Nephron (organoid): ENCODE results near the gene MAPK1IP1L.

ENCODE experiments used
- H3K27ac Mint-ChIP-seq, 3 experiments: 2 replicates each; pipeline ENCODE4 v1.8.0; 2020; ENCODE audit warnings: mixed read lengths in 3 of 3, mild to moderate bottlenecking in 2 of 3, moderate library complexity in 1 of 3
- H3K27me3 Mint-ChIP-seq: 2 replicates; pipeline ENCODE4 v1.8.0; 2021; ENCODE audit warnings: low read depth, mild to moderate bottlenecking, moderate library complexity, mixed read lengths
- H3K36me3 Mint-ChIP-seq: 2 replicates; pipeline ENCODE4 v1.8.0; 2020; ENCODE audit warnings: low read depth, mixed read lengths
- H3K4me1 Mint-ChIP-seq: 2 replicates; pipeline ENCODE4 v1.8.0; 2020; ENCODE audit warnings: mixed read lengths
- H3K4me3 Mint-ChIP-seq, 3 experiments: 2 replicates each; pipeline ENCODE4 v1.8.0; 2020; ENCODE audit warnings: mild to moderate bottlenecking in 3 of 3, mixed read lengths in 3 of 3, moderate library complexity in 2 of 3
- H3K9me3 Mint-ChIP-seq: 2 replicates; pipeline ENCODE4 v1.8.0; 2020; ENCODE audit warnings: mixed read lengths
- TF ChIP-seq, protein P1 (sequence below), 3 experiments: fragments of 200-600 bp; sonication (generic); IDR thresholded peaks; one replicate each; pipeline ENCODE4 v1.5.0; 2021; ENCODE audit warnings: antibody characterized with exemption in 3 of 3; ENCODE audit not compliant: unreplicated experiment in 3 of 3

MAPK1IP1L gene

GRCh38 chr14:55111122-55111708, 59.8 kb downstream of the MAPK1IP1L start:
- H3K4me1 Mint-ChIP-seq: peaks cover 14% of the 10 kb centered on the region
- no peaks in the 10 kb centered on the region for H3K36me3 Mint-ChIP-seq
- no peak overlapping the region for H3K4me3 Mint-ChIP-seq
- H3K27me3 Mint-ChIP-seq: peaks cover 4% of the 10 kb centered on the region
- peaks cover 3% of the 10 kb centered on the region for H3K9me3 Mint-ChIP-seq
- no peak overlapping the region for H3K27ac Mint-ChIP-seq
- TF ChIP-seq, protein P1, sequence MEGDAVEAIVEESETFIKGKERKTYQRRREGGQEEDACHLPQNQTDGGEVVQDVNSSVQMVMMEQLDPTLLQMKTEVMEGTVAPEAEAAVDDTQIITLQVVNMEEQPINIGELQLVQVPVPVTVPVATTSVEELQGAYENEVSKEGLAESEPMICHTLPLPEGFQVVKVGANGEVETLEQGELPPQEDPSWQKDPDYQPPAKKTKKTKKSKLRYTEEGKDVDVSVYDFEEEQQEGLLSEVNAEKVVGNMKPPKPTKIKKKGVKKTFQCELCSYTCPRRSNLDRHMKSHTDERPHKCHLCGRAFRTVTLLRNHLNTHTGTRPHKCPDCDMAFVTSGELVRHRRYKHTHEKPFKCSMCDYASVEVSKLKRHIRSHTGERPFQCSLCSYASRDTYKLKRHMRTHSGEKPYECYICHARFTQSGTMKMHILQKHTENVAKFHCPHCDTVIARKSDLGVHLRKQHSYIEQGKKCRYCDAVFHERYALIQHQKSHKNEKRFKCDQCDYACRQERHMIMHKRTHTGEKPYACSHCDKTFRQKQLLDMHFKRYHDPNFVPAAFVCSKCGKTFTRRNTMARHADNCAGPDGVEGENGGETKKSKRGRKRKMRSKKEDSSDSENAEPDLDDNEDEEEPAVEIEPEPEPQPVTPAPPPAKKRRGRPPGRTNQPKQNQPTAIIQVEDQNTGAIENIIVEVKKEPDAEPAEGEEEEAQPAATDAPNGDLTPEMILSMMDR (IDR thresholded peaks at IDR 0.05; ENCODE audit: unreplicated experiment in 3 of 3): no peak

DNA sequence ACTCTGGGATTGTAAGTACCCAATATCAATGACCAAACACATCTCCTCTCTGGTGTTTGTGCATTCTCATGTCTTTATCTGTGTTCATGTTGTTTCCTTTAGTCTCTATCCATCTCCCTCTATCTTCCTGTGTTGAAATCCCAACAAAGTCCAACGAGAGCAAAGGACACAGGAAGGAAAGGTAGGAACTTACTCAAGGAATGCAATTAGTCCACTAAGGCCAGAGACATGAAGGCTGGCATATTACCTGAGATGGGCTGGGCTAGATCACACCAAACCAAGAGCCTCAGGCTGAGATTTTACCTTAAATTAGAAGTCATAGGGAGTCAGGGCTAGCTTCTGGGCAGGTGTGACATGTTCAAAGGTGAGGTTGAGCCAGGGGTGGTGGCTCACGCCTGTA, 63.3 kb downstream of the MAPK1IP1L start:
- Mint-ChIP-seq H3K27me3 (peaks cover 5% of the 10 kb centered on the region), H3K9me3 (no peaks in the 10 kb centered on the region), H3K27ac (no peak overlapping the region), H3K4me1 (peaks cover 4% of the 10 kb centered on the region), H3K4me3 (no peak overlapping the region), H3K36me3 (no peaks in the 10 kb centered on the region)
- TF ChIP-seq, protein P1 (IDR thresholded peaks at IDR 0.05; ENCODE audit: unreplicated experiment in 3 of 3): no peak

DNA sequence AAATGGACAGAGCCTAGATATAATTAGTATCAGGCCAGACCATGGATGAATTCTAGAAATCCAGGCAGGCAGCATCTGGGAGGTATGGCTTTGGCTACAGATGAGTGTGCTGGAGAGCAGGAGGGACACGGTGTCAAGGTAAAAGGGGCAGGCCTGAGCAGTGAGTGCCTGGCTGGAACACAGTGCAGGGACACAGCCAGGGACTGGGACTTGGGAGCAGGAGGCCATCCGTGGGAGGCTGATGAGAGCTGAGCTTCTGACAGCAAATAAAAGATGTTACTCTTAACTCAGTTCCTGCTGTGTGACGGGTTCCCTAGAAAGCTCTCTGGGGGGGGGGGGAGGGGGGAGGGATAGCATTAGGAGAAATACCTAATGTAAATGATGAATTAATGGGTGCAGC, 64.0 kb downstream of the MAPK1IP1L start:
- Mint-ChIP-seq H3K27me3 (peaks cover 11% of the 10 kb centered on the region), H3K4me3 (no peak overlapping the region), H3K4me1 (peaks cover 4% of the 10 kb centered on the region), H3K27ac (no peak overlapping the region), H3K9me3 (no peaks in the 10 kb centered on the region), H3K36me3 (no peaks in the 10 kb centered on the region)
- TF ChIP-seq, protein P1 (IDR thresholded peaks at IDR 0.05; ENCODE audit: unreplicated experiment in 3 of 3): no peak

- H3K27ac Mint-ChIP-seq: no peak overlapping the region
- peaks cover 11% of the 10 kb centered on the region for H3K27me3 Mint-ChIP-seq
- no peaks in the 10 kb centered on the region for H3K9me3 Mint-ChIP-seq
- TF ChIP-seq, protein P1 (IDR thresholded peaks at IDR 0.05; ENCODE audit: unreplicated experiment in 3 of 3): no peak
- H3K4me3 Mint-ChIP-seq: no peak overlapping the region
- H3K4me1 Mint-ChIP-seq: peaks cover 4% of the 10 kb centered on the region
- H3K36me3 Mint-ChIP-seq: no peaks in the 10 kb centered on the region
These were observed 64.4 kb downstream of the MAPK1IP1L start for GRCh38 chr14:55115861-55116245.

DNA sequence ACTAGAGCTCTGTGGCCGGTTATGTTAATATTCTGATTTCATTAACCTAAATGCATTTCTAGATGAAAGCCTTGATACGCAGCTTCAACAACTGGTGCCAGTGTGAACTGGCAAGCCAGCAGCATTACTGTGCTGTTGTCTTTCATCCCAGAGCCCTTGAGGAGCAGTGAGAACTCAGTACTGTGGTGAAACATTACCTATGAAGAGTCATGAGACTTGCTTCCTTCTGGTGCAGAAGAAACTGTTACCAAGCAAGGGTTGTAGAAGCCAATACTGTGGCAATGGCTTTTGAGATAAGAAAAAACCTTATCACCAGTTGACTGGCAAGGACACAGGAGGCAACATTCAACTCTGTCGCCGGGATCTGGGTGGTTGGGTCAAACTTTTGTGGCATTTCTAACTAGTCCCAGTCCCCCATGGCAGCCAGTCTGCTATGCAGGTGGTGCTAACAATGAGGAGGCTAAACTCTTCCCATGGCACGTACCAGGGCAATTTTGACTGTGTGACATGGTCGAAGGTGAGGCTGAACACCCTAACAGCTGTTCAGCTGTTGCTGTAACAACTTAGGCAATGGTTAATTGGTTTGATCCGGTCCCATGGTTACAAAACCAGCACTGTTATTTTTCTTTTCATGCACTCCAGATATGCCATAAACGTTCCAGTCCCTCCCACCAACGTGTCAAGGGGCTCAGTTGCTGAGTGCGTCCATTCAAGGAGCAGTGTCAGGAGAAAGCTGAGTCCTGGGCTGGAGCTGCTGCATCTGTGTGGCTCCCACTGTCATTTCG, 65.0 kb downstream of the MAPK1IP1L start:
- Mint-ChIP-seq H3K36me3 (no peaks in the 10 kb centered on the region), H3K4me3 (no peak overlapping the region), H3K9me3 (no peaks in the 10 kb centered on the region), H3K4me1 (peaks cover 4% of the 10 kb centered on the region), H3K27me3 (peaks cover 11% of the 10 kb centered on the region), H3K27ac (no peak overlapping the region)
- TF ChIP-seq, protein P1 (IDR thresholded peaks at IDR 0.05; ENCODE audit: unreplicated experiment in 3 of 3): no peak
